ENCODE results near the gene IDNK. TPM values are rescaled to one million over a fixed set of nuclear protein-coding genes. Genes with fewer than 3 reads are reported as not detected.
"Not testable (repeated sequence)": the region's sequence is repeated elsewhere in the genome, so short reads cannot be mapped to it uniquely, and the experiment has no call there.

Gene IDNK
- total RNA-seq, 2 donors from 2014 or later: 2.8 to 3.9 TPM

DNA sequence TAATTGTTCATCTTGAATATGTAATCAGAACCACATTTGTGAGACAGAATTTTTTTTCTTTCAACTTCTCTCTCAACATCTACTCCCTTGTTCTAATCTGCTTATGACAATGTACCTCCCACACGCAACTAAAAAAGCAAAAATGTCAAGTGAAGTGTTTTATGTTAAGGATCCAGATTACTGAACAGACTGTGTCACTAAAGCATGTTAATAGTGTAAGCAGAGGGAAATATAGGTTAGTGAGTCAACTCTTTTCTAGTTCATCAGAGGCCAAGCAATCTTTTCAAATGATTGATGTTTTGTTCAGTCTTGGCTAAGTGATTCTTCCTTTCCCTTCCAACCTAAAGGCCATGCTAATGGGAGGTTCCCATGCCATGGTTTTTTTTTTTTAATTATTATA, 34.7 kb upstream of the IDNK start:
- H3K4me1 ChIP-seq: no peaks in the 10 kb centered on the region
- H3K27ac ChIP-seq: no peak overlapping the region
- no peak for DNase-seq (ENCODE audit: low spot score)
- H3K27me3 ChIP-seq: no peaks in the 10 kb centered on the region
- TF ChIP-seq CTCF (IDR thresholded peaks at IDR 0.05): no peak
- no peak overlapping the region for H3K4me3 ChIP-seq
- no peaks in the 10 kb centered on the region for H3K36me3 ChIP-seq
- no peaks in the 10 kb centered on the region for H3K9me3 ChIP-seq

DNA sequence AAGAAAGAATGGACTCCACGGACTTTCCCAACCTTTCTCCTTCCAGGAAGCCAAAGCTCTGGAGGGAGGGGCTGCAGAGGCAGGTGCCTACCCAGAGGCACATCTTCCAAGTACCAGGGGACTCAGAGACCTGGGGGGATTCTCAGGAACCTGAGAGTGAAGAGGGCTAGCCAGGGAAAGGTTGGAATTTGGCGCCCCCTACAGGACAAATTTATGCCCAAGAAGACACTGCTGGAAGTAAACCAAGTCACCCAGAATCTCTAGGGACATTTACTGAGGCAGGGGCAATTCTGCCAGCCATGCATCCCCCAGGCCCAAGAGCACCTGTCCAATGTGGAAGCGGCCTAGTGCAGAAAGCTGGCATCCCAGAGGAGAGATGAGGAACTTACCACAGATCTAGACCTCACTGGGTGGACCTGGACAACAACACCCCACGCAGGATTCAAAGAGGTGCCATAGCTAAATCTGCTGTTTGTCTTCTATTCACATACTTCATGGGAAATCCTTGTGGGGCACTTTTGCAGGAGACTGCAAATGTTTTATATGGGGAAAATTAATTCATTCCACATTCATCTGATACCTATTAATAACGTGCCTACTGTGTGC, 25.9 kb upstream of the IDNK start:
- TF ChIP-seq CTCF (IDR thresholded peaks at IDR 0.05): peak; percentile 60 to 83
- DNase-seq (ENCODE audit: low spot score): no peak
- Histone ChIP-seq H3K27me3 (no peaks in the 10 kb centered on the region), H3K4me3 (no peak overlapping the region), H3K9me3 (no peaks in the 10 kb centered on the region), H3K27ac (no peak overlapping the region), H3K4me1 (no peaks in the 10 kb centered on the region), H3K36me3 (no peaks in the 10 kb centered on the region)

DNA sequence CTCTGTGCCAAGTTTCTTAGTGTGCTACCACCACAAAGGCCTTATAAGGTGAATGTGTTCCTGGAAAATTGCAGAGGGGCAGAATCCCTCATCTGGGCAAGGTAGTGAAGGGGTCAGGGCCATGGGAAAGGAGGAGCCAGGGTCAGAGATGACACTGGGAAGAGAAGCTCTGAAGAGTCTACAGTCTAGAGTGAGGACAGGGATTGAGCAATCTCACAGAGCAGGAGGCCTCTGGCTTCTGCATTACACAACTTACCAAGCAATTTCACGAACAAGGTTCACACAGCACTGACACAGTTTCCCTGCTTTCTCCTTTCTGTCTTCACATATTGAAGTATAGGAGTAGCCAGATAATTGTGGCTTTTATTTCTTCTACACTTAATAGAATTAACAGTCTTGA, 24.5 kb upstream of the IDNK start:
- H3K36me3 ChIP-seq: no peaks in the 10 kb centered on the region
- no peak overlapping the region for H3K27ac ChIP-seq
- H3K4me1 ChIP-seq: no peaks in the 10 kb centered on the region
- H3K4me3 ChIP-seq: no peak overlapping the region
- no peaks in the 10 kb centered on the region for H3K27me3 ChIP-seq
- TF ChIP-seq CTCF (IDR thresholded peaks at IDR 0.05): no peak
- H3K9me3 ChIP-seq: no peaks in the 10 kb centered on the region
- DNase-seq (ENCODE audit: low spot score): no peak

GRCh38 chr9:83599071-83599470, 23.9 kb upstream of the IDNK start:
- Histone ChIP-seq H3K4me3 (no peak overlapping the region), H3K27me3 (no peaks in the 10 kb centered on the region), H3K27ac (no peak overlapping the region), H3K36me3 (no peaks in the 10 kb centered on the region), H3K9me3 (no peaks in the 10 kb centered on the region), H3K4me1 (no peaks in the 10 kb centered on the region)
- DNase-seq (ENCODE audit: low spot score): no peak
- TF ChIP-seq CTCF (IDR thresholded peaks at IDR 0.05): no peak

DNA sequence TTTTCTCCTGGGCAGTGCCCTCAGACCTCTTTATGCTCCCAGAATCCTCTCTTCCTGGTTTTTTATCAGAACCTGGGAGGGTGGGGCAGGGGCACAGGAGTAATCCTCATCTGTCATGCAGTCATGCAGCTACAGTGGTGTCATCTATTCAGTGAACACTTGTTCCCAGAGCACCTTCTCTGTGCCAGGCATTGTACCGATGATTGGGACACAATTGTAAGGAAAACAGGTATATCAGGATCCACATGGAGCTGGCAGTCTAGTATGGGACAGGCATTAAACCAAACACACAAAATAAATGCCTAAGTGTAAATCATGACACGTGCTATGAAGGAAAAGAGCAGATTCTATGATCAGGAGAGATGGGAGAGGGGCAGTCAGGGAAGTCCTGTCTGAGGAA, 21.5 kb upstream of the IDNK start:
- H3K36me3 ChIP-seq: no peaks in the 10 kb centered on the region
- no peak overlapping the region for H3K4me3 ChIP-seq
- TF ChIP-seq CTCF (IDR thresholded peaks at IDR 0.05): no peak
- no peak overlapping the region for H3K27ac ChIP-seq
- H3K9me3 ChIP-seq: no peaks in the 10 kb centered on the region
- H3K4me1 ChIP-seq: no peaks in the 10 kb centered on the region
- DNase-seq (ENCODE audit: low spot score): no peak
- no peaks in the 10 kb centered on the region for H3K27me3 ChIP-seq

GRCh38 chr9:83607620-83608019, 15.3 kb upstream of the IDNK start:
- H3K36me3 ChIP-seq; DNase-seq (ENCODE audit: low spot score); H3K4me1 ChIP-seq; H3K4me3 ChIP-seq; H3K27ac ChIP-seq; H3K9me3 ChIP-seq; H3K27me3 ChIP-seq: not testable (repeated sequence)

DNA sequence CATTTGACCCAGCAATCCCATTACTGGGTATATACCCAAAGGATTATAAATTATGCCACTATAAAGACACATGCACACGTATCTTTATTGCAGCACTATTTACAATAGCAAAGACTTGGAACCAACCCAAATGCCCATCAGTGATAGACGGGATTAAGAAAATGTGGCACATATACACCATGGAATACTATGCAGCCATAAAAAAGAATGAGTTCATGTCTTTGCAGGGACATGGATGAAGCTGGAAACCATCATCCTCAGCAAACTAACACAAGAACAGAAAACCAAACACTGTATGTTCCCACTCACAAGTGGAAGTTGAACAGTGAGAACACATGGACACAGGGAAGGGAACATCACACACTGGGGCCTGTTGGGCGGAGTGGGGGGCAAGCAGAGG, 9.6 kb upstream of the IDNK start:
- not testable (repeated sequence) for H3K4me1 ChIP-seq; H3K27me3 ChIP-seq; DNase-seq (ENCODE audit: low spot score); H3K9me3 ChIP-seq; H3K27ac ChIP-seq; H3K4me3 ChIP-seq; H3K36me3 ChIP-seq

Data from right atrium auricular region (tissue), 2 donors.